ENCODE data around the gene ZMYM2.

DNA sequence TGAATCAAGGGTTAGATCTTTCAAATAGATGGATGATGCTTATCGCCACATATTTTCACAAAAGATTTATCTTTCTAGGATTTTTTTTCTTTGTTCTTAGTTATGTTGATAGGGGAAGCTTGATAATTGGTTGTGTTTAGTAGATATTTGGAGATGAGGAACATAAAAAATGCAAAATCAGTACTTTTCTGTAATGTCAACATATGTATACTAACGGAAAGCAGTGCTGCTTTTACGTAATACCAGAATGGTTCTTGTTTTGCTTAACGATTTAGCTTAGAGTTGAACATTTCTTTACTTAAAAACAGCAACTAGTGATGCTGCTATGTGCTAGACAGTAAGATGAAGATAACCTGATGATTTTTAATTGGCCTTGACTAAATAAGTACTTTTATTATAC, 3.0 kb downstream of the ZMYM2 start:
- TF ChIP-seq POLR2A (IDR thresholded peaks at IDR 0.05; ENCODE audit: low read depth, low read length) (no peak), PAX5 (IDR thresholded peaks at IDR 0.05; ENCODE audit: insufficient read depth, low read length, severe bottlenecking) (no peak)

All from GM12891 (cell line).